AG04449 (cell line): Measurements from ENCODE around the gene AP2A2.
"Not testable (repeated sequence)": the region's sequence is repeated elsewhere in the genome, so short reads cannot be mapped to it uniquely, and the experiment has no call there.

Source experiments
- CTCF ChIA-PET: fragments of 350-600 bp; formaldehyde crosslinking; extraction: SDS; loops from one replicate; lab custom pipeline; 2021; ENCODE audit warnings: antibody characterized with exemption; lab: Yijun Ruan, JAX
- POLR2A ChIA-PET: fragments of 400-600, 350-600 bp; formaldehyde crosslinking; extraction: SDS; loops from one replicate; lab custom pipeline; 2020; ENCODE audit warnings: antibody characterized with exemption, inconsistent platforms; lab: Yijun Ruan, JAX
- DNase-seq: peaks from one replicate; pipeline ENCODE4 v3.0.0-alpha.2; 2010; ENCODE audit warnings: low read depth, low spot score
- H3K4me3 ChIP-seq: 2 replicates; pipeline ENCODE4 v1.5.1; 2011; ENCODE audit warnings: low read depth, mild to moderate bottlenecking, control low read depth, low read length
- CTCF ChIP-seq: IDR thresholded peaks from one replicate; pipeline ENCODE4 v1.5.1; 2011; ENCODE audit warnings: mild to moderate bottlenecking, moderate library complexity, low read length, control low read depth, inconsistent platforms; ENCODE audit not compliant: insufficient read depth; ENCODE audit errors: missing control alignments

Gene AP2A2

GRCh38 chr11:958101-958500, 32.4 kb downstream of the AP2A2 start:
- TF ChIP-seq CTCF, result no peak
- ChIA-PET CTCF (interaction anchor here (2.1 kb wide), 1 partner anchor 33 kb away, joined by 7 read pairs; the partner anchor contains the start of gene AP2A2), POLR2A (no interaction called here)
- no peak overlapping the region for H3K4me3 ChIP-seq
- no peak for DNase-seq

GRCh38 chr11:959027-959426, 33.4 kb downstream of the AP2A2 start:
- CTCF ChIA-PET, result interaction anchor here (1.2 to 2.1 kb wide), 2 partner anchors 17 to 34 kb away, joined by 3 to 7 read pairs; partner anchors contain the start of gene AP2A2
- no peak overlapping the region for H3K4me3 ChIP-seq
- TF ChIP-seq CTCF, result no peak
- no peak for DNase-seq
- POLR2A ChIA-PET, result no interaction called here

GRCh38 chr11:959608-960007, 33.9 kb downstream of the AP2A2 start:
- POLR2A ChIA-PET, result no interaction called here
- no peak overlapping the region for H3K4me3 ChIP-seq
- TF ChIP-seq CTCF, result no peak
- DNase-seq, result no peak
- CTCF ChIA-PET, result interaction anchor here (1.2 to 2.1 kb wide), 2 partner anchors 17 to 35 kb away, joined by 3 to 7 read pairs; partner anchors contain the start of gene AP2A2

- POLR2A ChIA-PET, DNase-seq, CTCF ChIA-PET: not testable (repeated sequence)
These were observed 35.7 kb downstream of the AP2A2 start for GRCh38 chr11:961310-961920.

GRCh38 chr11:961921-962320, 36.3 kb downstream of the AP2A2 start:
- ChIA-PET POLR2A (no interaction called here), CTCF (no interaction called here)
- TF ChIP-seq CTCF, result no peak
- DNase-seq, result no peak
- no peak overlapping the region for H3K4me3 ChIP-seq

More at GRCh38 chr11:961310-961920, 35.7 kb downstream of the AP2A2 start:
- not testable (repeated sequence) for H3K4me3 ChIP-seq

- DNase-seq, result no peak
- POLR2A ChIA-PET, result no interaction called here
- TF ChIP-seq CTCF, result no peak
- no peak overlapping the region for H3K4me3 ChIP-seq
- CTCF ChIA-PET, result interaction anchor here (1.7 kb wide), 1 partner anchor 14 kb away, joined by 3 read pairs; no protein-coding TSS in a partner anchor
These were observed 37.0 kb downstream of the AP2A2 start for GRCh38 chr11:962688-963087.
